GM12878 (cell line): ENCODE results near the gene CHKA. TPM values are rescaled to one million over a fixed set of nuclear protein-coding genes. Genes with fewer than 3 reads are reported as not detected.
A peak's percentile ranks its signal among the peaks of the same experiment; 100 is the strongest.

Experiments
- ATAC-seq: fragments of 200-7000 bp; cut with Tn5 transposase; 3 replicates; pipeline ENCODE4 v1.9.1; 2020; ENCODE audit warnings: mild to moderate bottlenecking, moderate library complexity
- BruUV-seq: library from RNA; stranded (reverse); fragments of 400-500 nt; replicated peaks from 2 replicates; lab custom pipeline; 2021; lab: Mats Ljungman, UMichigan
- CTCF ChIA-PET: fragments of 300-600 bp; sonication (Branson Sonifier 250); formaldehyde crosslinking; extraction: SDS; loops from one replicate; lab custom pipeline; 2021; ENCODE audit warnings: inconsistent platforms; lab: Yijun Ruan, JAX
- POLR2A ChIA-PET: fragments of 350-600 bp; formaldehyde crosslinking; extraction: SDS; loops from one replicate; lab custom pipeline; 2021; ENCODE audit warnings: inconsistent platforms; lab: Charles Lee
- RAD21 ChIA-PET: fragments of 300-600 bp; sonication (Branson Sonifier 250); formaldehyde crosslinking; loops from one replicate; lab custom pipeline; 2023; ENCODE audit warnings: antibody characterized with exemption; ENCODE audit not compliant: unreplicated experiment; lab: Charles Lee
- SMC1A ChIA-PET: fragments of 300-600 bp; sonication (Branson Sonifier 250); formaldehyde crosslinking; loops from one replicate; lab custom pipeline; 2023; ENCODE audit not compliant: unreplicated experiment, uncharacterized antibody; lab: Charles Lee
- DNase-seq: peaks from one replicate; pipeline ENCODE4 v3.0.0-alpha.2; 2011; ENCODE audit warnings: low read depth, low spot score
- FAIRE-seq: peaks from 3 replicates; lab custom pipeline; 2011; peaks lifted over from hg19 to GRCh38; lab: Jason Lieb, UNC
- H2AFZ ChIP-seq: 2 replicates; pipeline ENCODE4 v1.6.0; 2011; ENCODE audit warnings: low read depth, low read length, control low read depth; ENCODE audit not compliant: control insufficient read depth
- H3K27ac ChIP-seq: 2 replicates; pipeline ENCODE4 v1.5.1; 2011; ENCODE audit warnings: control low read depth; ENCODE audit not compliant: control insufficient read depth, insufficient read depth
- H3K27me3 ChIP-seq, 2 experiments: replicated peaks in 1 of 2; 2 replicates each; pipeline versions ENCODE4 v1.6.0 to v1.6.1; 2011; ENCODE audit warnings: low read length in 1 of 2; ENCODE audit not compliant: control insufficient read depth in 2 of 2, insufficient read depth in 2 of 2
- H3K36me3 ChIP-seq, 2 experiments: 2 replicates each; pipeline ENCODE4 v1.5.1; 2011; ENCODE audit warnings: low read length in 1 of 2; ENCODE audit not compliant: control insufficient read depth in 2 of 2, insufficient read depth in 2 of 2
- H3K4me1 ChIP-seq: 2 replicates; pipeline ENCODE4 v1.6.1; 2011; ENCODE audit warnings: mild to moderate bottlenecking, low read length, moderate library complexity, mixed read lengths; ENCODE audit not compliant: control insufficient read depth, insufficient read depth
- H3K4me2 ChIP-seq: 2 replicates; pipeline ENCODE4 v1.6.0; 2011; ENCODE audit warnings: control low read depth; ENCODE audit not compliant: control insufficient read depth, insufficient read depth
- H3K4me3 ChIP-seq: fragments of 200-600 bp; sonication (generic); 2 replicates; pipeline ENCODE4 v1.5.1; 2016
- H3K79me2 ChIP-seq: 2 replicates; pipeline ENCODE4 v1.6.0; 2011; ENCODE audit warnings: low read length; ENCODE audit not compliant: control insufficient read depth, insufficient read depth
- H3K9ac ChIP-seq: 2 replicates; pipeline ENCODE4 v1.8.0; 2011; ENCODE audit warnings: low read length, control low read depth, mixed read lengths; ENCODE audit not compliant: control insufficient read depth, insufficient read depth
- H3K9me3 ChIP-seq: replicated peaks from 3 replicates; pipeline ENCODE4 v1.5.1; 2011; ENCODE audit warnings: mild to moderate bottlenecking, low read length; ENCODE audit not compliant: control insufficient read depth, insufficient read depth
- H4K20me1 ChIP-seq: 2 replicates; pipeline ENCODE4 v1.6.0; 2011; ENCODE audit not compliant: control insufficient read depth, insufficient read depth
- MLLT1 ChIP-seq: fragments of 450-650 bp; IDR thresholded peaks from 2 replicates; pipeline ENCODE4 v1.6.1; 2016; ENCODE audit warnings: mild to moderate bottlenecking
- RBBP5 ChIP-seq: fragments of 200-600 bp; sonication (generic); conservative IDR thresholded peaks from 2 replicates; pipeline ENCODE4 v1.6.1; 2016
- WGBS: methylation state at CpG from one replicate; pipeline ENCODE4 v1.1.6; 2016; ENCODE audit warnings: low lambda C conversion rate; ENCODE audit not compliant: insufficient replicate concordance, insufficient coverage; ENCODE audit errors: missing lambda C conversion rate; 5-methylcytosine and 5-hydroxymethylcytosine counted together
- in situ Hi-C: fragments of 300-500 bp; cut with MboI; formaldehyde crosslinking; loops from 9 replicates; pipeline ENCODE4 v1.14.3; 2018; ENCODE audit warnings: mixed read lengths
- intact Hi-C: fragments of 100-400 bp; cut with micrococcal nuclease; formaldehyde crosslinking; loops from one replicate; pipeline ENCODE4 v1.14.2; 2022; ENCODE audit not compliant: unreplicated experiment
- polyA plus RNA-seq, 11 experiments: library from polyadenylated mRNA; depleted of rRNA in 4 of 11; unstranded in 6 of 11; stranded (reverse) in 5 of 11; fragments of >200 nt; fragmentation: Nextera tagmentation in 4 of 11; fragmentation: Illumina TruSeq in 1 of 11; extraction: Ambion mirVana in 4 of 11; extraction: Trizol in 1 of 11; gene quantifications; 1 replicate in 1 of 11; 2 replicates in 10 of 11; pipeline versions ENCODE4 v1.2.1 to v1.2.3, GENCODE V29; 2011 to 2016; ENCODE audit warnings: inconsistent platforms in 2 of 11, missing spikeins in 2 of 11, low read depth in 1 of 11
- total RNA-seq, 4 experiments: library from RNA; depleted of rRNA in 3 of 4; stranded (reverse); fragments of >200 nt in 3 of 4; fragmentation: Illumina TruSeq in 1 of 4; extraction: Trizol in 1 of 4; gene quantifications; 2 replicates each; pipeline versions ENCODE4 v1.2.1 to v1.2.3, GENCODE V29; 2013 to 2021
- TF ChIP-seq, protein P1 (sequence below): IDR thresholded peaks from 2 replicates; pipeline ENCODE4 v1.6.1; 2011; ENCODE audit warnings: borderline replicate concordance, low read depth, mild to moderate bottlenecking, moderate library complexity, mixed read lengths, low read length; ENCODE audit not compliant: insufficient read depth; ENCODE audit errors: extremely low read length
- TF ChIP-seq, protein P2 (sequence below), 3 experiments: IDR thresholded peaks in 2 of 3; conservative IDR thresholded peaks in 1 of 3; 2 replicates each; pipeline ENCODE4 v1.5.1; 2011; ENCODE audit warnings: low read depth in 3 of 3, low read length in 3 of 3, mild to moderate bottlenecking in 3 of 3, control low read depth in 2 of 3, moderate library complexity in 2 of 3, inconsistent platforms in 1 of 3, mixed read lengths in 1 of 3; ENCODE audit not compliant: control insufficient read depth in 2 of 3, insufficient read depth in 1 of 3; ENCODE audit errors: extremely low read depth in 1 of 3

Gene CHKA
- total and polyA plus RNA-seq, 10 of the 15 experiments (the other 5 are each of a cell fraction or from before 2014, with no cell fraction given), result 5.2 to 29.2 (median 21.2) TPM

DNA sequence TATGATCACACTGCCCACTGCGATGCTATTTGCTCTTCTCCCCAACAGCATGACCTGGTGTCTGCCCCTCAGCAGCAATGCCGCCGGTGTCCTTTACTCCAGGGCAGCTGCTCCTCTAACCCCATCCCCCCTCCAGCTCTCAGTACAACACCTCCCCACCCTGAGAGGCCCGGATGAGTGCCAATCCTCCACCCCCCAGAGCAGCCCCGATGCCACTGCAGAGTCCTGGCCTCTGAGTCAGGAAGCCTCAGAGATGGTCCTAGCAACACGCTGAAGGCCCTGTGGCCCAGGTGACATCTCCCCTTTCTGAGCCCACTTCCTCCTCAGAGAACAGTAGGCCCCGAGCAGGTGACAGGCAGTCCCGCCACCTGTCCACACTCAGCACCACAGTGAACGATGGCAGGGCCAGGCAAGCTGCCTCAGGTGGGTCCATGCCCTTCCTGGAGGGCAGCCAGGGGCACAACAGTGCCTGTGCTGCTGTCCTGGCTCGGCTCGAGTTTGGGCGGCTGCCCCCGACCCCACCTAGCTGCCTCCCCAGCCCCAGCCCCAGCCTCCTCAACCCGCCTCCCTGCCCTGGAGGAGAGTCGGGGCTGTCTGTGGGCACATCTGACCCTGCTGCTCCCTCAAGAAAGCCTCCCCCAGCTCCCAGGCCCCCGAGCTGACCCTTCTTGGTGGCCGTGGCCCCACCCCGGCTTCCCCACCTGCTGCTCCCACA, 94.6 kb downstream of the CHKA start (continued):
- TF ChIP-seq, protein P1, sequence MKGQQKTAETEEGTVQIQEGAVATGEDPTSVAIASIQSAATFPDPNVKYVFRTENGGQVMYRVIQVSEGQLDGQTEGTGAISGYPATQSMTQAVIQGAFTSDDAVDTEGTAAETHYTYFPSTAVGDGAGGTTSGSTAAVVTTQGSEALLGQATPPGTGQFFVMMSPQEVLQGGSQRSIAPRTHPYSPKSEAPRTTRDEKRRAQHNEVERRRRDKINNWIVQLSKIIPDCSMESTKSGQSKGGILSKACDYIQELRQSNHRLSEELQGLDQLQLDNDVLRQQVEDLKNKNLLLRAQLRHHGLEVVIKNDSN, result no peak
- TF ChIP-seq, all 136 proteins: peak for 0

GRCh38 chr11:68025047-68025446, 96.1 kb downstream of the CHKA start:
- Histone ChIP-seq H3K9ac (no peak overlapping the region), H3K4me2 (no peak overlapping the region), H3K36me3 (no peaks in the 10 kb centered on the region), H4K20me1 (no peaks in the 10 kb centered on the region), H3K4me3 (no peak overlapping the region), H3K27me3 (no peaks in the 10 kb centered on the region), H3K79me2 (peaks cover 2% of the 10 kb centered on the region), H3K9me3 (no peaks in the 10 kb centered on the region), H2AFZ (no peak overlapping the region), H3K4me1 (peaks cover 8% of the 10 kb centered on the region), H3K27ac (no peak overlapping the region)
- ChIA-PET CTCF (interaction anchor here (0.6 to 1.3 kb wide), 2 partner anchors 181 to 184 kb away, joined by 3 to 4 read pairs; no protein-coding TSS in a partner anchor), SMC1A (no interaction called here), POLR2A (no interaction called here), RAD21 (no interaction called here)
- intact Hi-C loops, result loop anchor here (10.0 kb wide), 1 partner anchor 430 kb away; no protein-coding TSS in a partner anchor
- no peak for FAIRE-seq
- 1% methylated on average over 5 of the region's 5 CpGs for WGBS
- no peak for DNase-seq
- in situ Hi-C loops, result no loop called here
- ATAC-seq, result peak; percentile 80
- no TSS peak for BruUV-seq
- TF ChIP-seq RBBP5 (no peak), MLLT1 (no peak)
- TF ChIP-seq, protein P2, sequence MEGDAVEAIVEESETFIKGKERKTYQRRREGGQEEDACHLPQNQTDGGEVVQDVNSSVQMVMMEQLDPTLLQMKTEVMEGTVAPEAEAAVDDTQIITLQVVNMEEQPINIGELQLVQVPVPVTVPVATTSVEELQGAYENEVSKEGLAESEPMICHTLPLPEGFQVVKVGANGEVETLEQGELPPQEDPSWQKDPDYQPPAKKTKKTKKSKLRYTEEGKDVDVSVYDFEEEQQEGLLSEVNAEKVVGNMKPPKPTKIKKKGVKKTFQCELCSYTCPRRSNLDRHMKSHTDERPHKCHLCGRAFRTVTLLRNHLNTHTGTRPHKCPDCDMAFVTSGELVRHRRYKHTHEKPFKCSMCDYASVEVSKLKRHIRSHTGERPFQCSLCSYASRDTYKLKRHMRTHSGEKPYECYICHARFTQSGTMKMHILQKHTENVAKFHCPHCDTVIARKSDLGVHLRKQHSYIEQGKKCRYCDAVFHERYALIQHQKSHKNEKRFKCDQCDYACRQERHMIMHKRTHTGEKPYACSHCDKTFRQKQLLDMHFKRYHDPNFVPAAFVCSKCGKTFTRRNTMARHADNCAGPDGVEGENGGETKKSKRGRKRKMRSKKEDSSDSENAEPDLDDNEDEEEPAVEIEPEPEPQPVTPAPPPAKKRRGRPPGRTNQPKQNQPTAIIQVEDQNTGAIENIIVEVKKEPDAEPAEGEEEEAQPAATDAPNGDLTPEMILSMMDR (IDR thresholded peaks at IDR 0.05 in 2 of 3, conservative IDR thresholded peaks at IDR 0.05 in 1 of 3; ENCODE audit: control insufficient read depth in 2 of 3, extremely low read depth in 1 of 3, insufficient read depth in 1 of 3, low read depth in 3 of 3, low read length in 3 of 3), result peak in 1 of 3 experiments; percentile 20; a peak in 1 of 6 replicates
